ENCODE measurements around the gene ANTXR1. TPM values are rescaled to one million over a fixed set of nuclear protein-coding genes. Genes with fewer than 3 reads are reported as not detected.

The ANTXR1 gene
- total and polyA plus RNA-seq, 2 experiments from 2014 or later: 24.0 to 36.0 TPM

- DNase-seq (ENCODE audit: low read depth in 1 of 2, low spot score in 1 of 2): no peak
- Histone ChIP-seq H3K36me3 (no peaks in the 10 kb centered on the region), H3K4me3 (no peak overlapping the region), H3K27me3 (no peaks in the 10 kb centered on the region), H3K4me1 (ENCODE audit: low read depth) (no peaks in the 10 kb centered on the region), H3K9me3 (ENCODE audit: low read depth) (no peaks in the 10 kb centered on the region), H3K27ac (no peak overlapping the region)
- no peak for TF ChIP-seq CTCF (IDR thresholded peaks at IDR 0.05; ENCODE audit: low read depth, low read length)
Observed at GRCh38 chr2:69211048-69211447, 198.1 kb downstream of the ANTXR1 start.

GRCh38 chr2:69211686-69212085, 198.7 kb downstream of the ANTXR1 start:
- no peak for DNase-seq (ENCODE audit: low read depth in 1 of 2, low spot score in 1 of 2)
- no peak overlapping the region for H3K27ac ChIP-seq
- H3K27me3 ChIP-seq: no peaks in the 10 kb centered on the region
- no peak overlapping the region for H3K4me3 ChIP-seq
- no peaks in the 10 kb centered on the region for H3K4me1 ChIP-seq (ENCODE audit: low read depth)
- no peaks in the 10 kb centered on the region for H3K9me3 ChIP-seq (ENCODE audit: low read depth)
- H3K36me3 ChIP-seq: no peaks in the 10 kb centered on the region
- no peak for TF ChIP-seq CTCF (IDR thresholded peaks at IDR 0.05; ENCODE audit: low read depth, low read length)

- no peaks in the 10 kb centered on the region for H3K36me3 ChIP-seq
- no peak for DNase-seq (ENCODE audit: low read depth in 1 of 2, low spot score in 1 of 2)
- no peak for TF ChIP-seq CTCF (IDR thresholded peaks at IDR 0.05; ENCODE audit: low read depth, low read length)
- H3K4me1 ChIP-seq (ENCODE audit: low read depth): no peaks in the 10 kb centered on the region
- no peaks in the 10 kb centered on the region for H3K27me3 ChIP-seq
- H3K9me3 ChIP-seq (ENCODE audit: low read depth): no peaks in the 10 kb centered on the region
- H3K27ac ChIP-seq: no peak overlapping the region
- H3K4me3 ChIP-seq: no peak overlapping the region
Observed at GRCh38 chr2:69212238-69213028, 199.5 kb downstream of the ANTXR1 start.

- Histone ChIP-seq H3K9me3 (ENCODE audit: low read depth) (no peaks in the 10 kb centered on the region), H3K4me3 (no peak overlapping the region), H3K36me3 (no peaks in the 10 kb centered on the region), H3K27ac (no peak overlapping the region), H3K4me1 (ENCODE audit: low read depth) (no peaks in the 10 kb centered on the region), H3K27me3 (no peaks in the 10 kb centered on the region)
- peak in 1 of 2 donors; percentile 55 for DNase-seq (ENCODE audit: low read depth in 1 of 2, low spot score in 1 of 2)
- TF ChIP-seq CTCF (IDR thresholded peaks at IDR 0.05; ENCODE audit: low read depth, low read length): no peak
Observed at GRCh38 chr2:69213201-69213600, 200.2 kb downstream of the ANTXR1 start.

- no peaks in the 10 kb centered on the region for H3K36me3 ChIP-seq
- no peaks in the 10 kb centered on the region for H3K27me3 ChIP-seq
- no peak overlapping the region for H3K4me3 ChIP-seq
- H3K4me1 ChIP-seq (ENCODE audit: low read depth): no peaks in the 10 kb centered on the region
- no peak overlapping the region for H3K27ac ChIP-seq
- no peak for TF ChIP-seq CTCF (IDR thresholded peaks at IDR 0.05; ENCODE audit: low read depth, low read length)
- H3K9me3 ChIP-seq (ENCODE audit: low read depth): no peaks in the 10 kb centered on the region
- DNase-seq (ENCODE audit: low read depth in 1 of 2, low spot score in 1 of 2): no peak
Observed at GRCh38 chr2:69213782-69214181, 200.8 kb downstream of the ANTXR1 start.
